Transverse colon (tissue), 4 donors: ENCODE data around the gene UGT1A5. TPM values are rescaled to one million over a fixed set of nuclear protein-coding genes. Genes with fewer than 3 reads are reported as not detected.
"Not testable (repeated sequence)": the region's sequence is repeated elsewhere in the genome, so short reads cannot be mapped to it uniquely, and the experiment has no call there.

Experiments
- DNase-seq: peaks from one replicate; pipeline ENCODE4 v3.0.0-alpha.2; 2019
- H3K27ac ChIP-seq, 4 donors: fragments of 200-600 bp; sonication (generic); 2 replicates each; pipeline ENCODE4 v1.5.1; 2016 to 2018; ENCODE audit warnings: inconsistent platforms in 4 of 4
- H3K27me3 ChIP-seq: fragments of 200-600 bp; sonication (generic); 2 replicates; pipeline ENCODE4 v1.5.1; 2017; ENCODE audit warnings: inconsistent platforms
- H3K36me3 ChIP-seq, 4 donors: fragments of 200-600 bp; sonication (generic); 2 replicates each; pipeline ENCODE4 v1.5.1; 2017 to 2019; ENCODE audit warnings: inconsistent platforms in 4 of 4
- H3K4me1 ChIP-seq, 4 donors: fragments of 200-600 bp; sonication (generic); 2 replicates each; pipeline ENCODE4 v1.5.1; 2017 to 2020; ENCODE audit warnings: inconsistent platforms in 4 of 4
- H3K4me3 ChIP-seq, 4 donors: fragments of 200-600 bp; sonication (generic); 1 replicate in 1 of 4; 2 replicates in 3 of 4; pipeline versions ENCODE4 v1.5.1 to v1.6.1; 2017 to 2019; ENCODE audit warnings: inconsistent platforms in 4 of 4
- H3K9me3 ChIP-seq, 2 donors: fragments of 200-600 bp; sonication (generic); 2 replicates each; pipeline ENCODE4 v1.5.1; 2017 to 2019; ENCODE audit warnings: inconsistent platforms in 2 of 2
- CTCF ChIP-seq, 5 experiments: fragments of 200-600 bp in 3 of 5; fragments of 450-650 bp in 2 of 5; sonication (generic) in 3 of 5; IDR thresholded peaks; 1 replicate in 2 of 5; 2 replicates in 3 of 5; pipeline ENCODE4 v1.5.1; 2016 to 2017; ENCODE audit warnings: antibody characterized with exemption in 5 of 5, inconsistent platforms in 3 of 5, mild to moderate bottlenecking in 2 of 5, moderate library complexity in 1 of 5
- EP300 ChIP-seq: sonication (generic); formaldehyde crosslinking; IDR thresholded peaks from one replicate; pipeline ENCODE4 v1.6.1; 2017; ENCODE audit warnings: antibody characterized with exemption, low read depth
- POLR2A ChIP-seq: fragments of 450-650 bp; IDR thresholded peaks from one replicate; pipeline ENCODE4 v1.6.1; 2016; ENCODE audit warnings: antibody characterized with exemption, mild to moderate bottlenecking, moderate library complexity
- POLR2AphosphoS5 ChIP-seq, 3 donors: sonication (generic); formaldehyde crosslinking; IDR thresholded peaks; one replicate each; pipeline ENCODE4 v1.6.1; 2016; ENCODE audit warnings: antibody characterized with exemption in 3 of 3
- WGBS, 2 donors: methylation state at CpG; one replicate each; pipeline ENCODE4 v1.1.5; 2018; ENCODE audit warnings: low coverage in 1 of 2; 5-methylcytosine and 5-hydroxymethylcytosine counted together
- in situ Hi-C, 4 donors: fragments of 200-750 bp; cut with MboI; loops; one replicate each; pipeline versions ENCODE4 v1.15.0 to v1.15.1; 2017; ENCODE audit warnings: low sequenced_read_pairs in 3 of 4, low pct_ligation_motif_present in 1 of 4, low pct_unique_long_range_greater_than_20kb in 1 of 4
- intact Hi-C: fragments of 100-400 bp; cut with DNase I; formaldehyde crosslinking; loops from one replicate; pipeline ENCODE4 v1.15.1; 2023; ENCODE audit warnings: low total_unique reads
- total RNA-seq, 4 donors: library from RNA; depleted of rRNA; stranded (reverse); fragments of >200 nt; gene quantifications; one replicate each; pipeline ENCODE4 v1.1.0, GENCODE V29; 2016

The UGT1A5 gene
- total RNA-seq, 4 donors from 2014 or later = 3.2 to 18.3 (median 7.9) TPM

GRCh38 chr2:233740870-233741269 is 28.2 kb downstream of the UGT1A5 start:
- Histone ChIP-seq H3K4me1 (peaks cover 0 to 4% (median 0%) of the 10 kb centered on the region in 4 donors), H3K36me3 (no peaks in the 10 kb centered on the region), H3K27ac (no peak overlapping the region), H3K9me3 (no peaks in the 10 kb centered on the region), H3K27me3 (no peaks in the 10 kb centered on the region), H3K4me3 (no peak overlapping the region)
- intact Hi-C loops = no loop called here
- TF ChIP-seq EP300 (no peak), POLR2AphosphoS5 (IDR thresholded peaks at IDR 0.05) (no peak), POLR2A (no peak), CTCF (IDR thresholded peaks at IDR 0.05) (no peak)
- in situ Hi-C loops = no loop called here
- DNase-seq = no peak
- 44 to 55% methylated on average over 1 to 2 of the region's 2 CpGs for WGBS, 2 donors

GRCh38 chr2:233743464-233744259 is 31.0 kb downstream of the UGT1A5 start:
- no peaks in the 10 kb centered on the region for H3K27me3 ChIP-seq
- no peaks in the 10 kb centered on the region for H3K36me3 ChIP-seq
- DNase-seq = no peak
- in situ Hi-C loops (no loop called here), intact Hi-C loops (no loop called here)
- no peaks in the 10 kb centered on the region for H3K4me1 ChIP-seq
- H3K4me3 ChIP-seq = no peak overlapping the region
- 93% methylated on average over 44 of the region's 46 CpGs; no CpG with 5 or more reads in 1 of the 2 donors for WGBS, 2 donors
- no peak for TF ChIP-seq CTCF (IDR thresholded peaks at IDR 0.05)
- no peak for TF ChIP-seq POLR2A
- TF ChIP-seq POLR2AphosphoS5 (IDR thresholded peaks at IDR 0.05) = no peak
- no peak for TF ChIP-seq EP300
- H3K9me3 ChIP-seq = no peaks in the 10 kb centered on the region
- no peak overlapping the region for H3K27ac ChIP-seq

- in situ Hi-C loops = no loop called here
- no peaks in the 10 kb centered on the region for H3K27me3 ChIP-seq
- H3K4me3 ChIP-seq = no peak overlapping the region
- H3K36me3 ChIP-seq = no peaks in the 10 kb centered on the region
- TF ChIP-seq POLR2A = no peak
- H3K27ac ChIP-seq = no peak overlapping the region
- H3K4me1 ChIP-seq = no peaks in the 10 kb centered on the region
- 55 to 59% methylated on average over 5 of the region's 5 CpGs for WGBS, 2 donors
- intact Hi-C loops = no loop called here
- no peak for DNase-seq
- peaks cover 0 to under 1% of the 10 kb centered on the region in 2 donors for H3K9me3 ChIP-seq
Measured at GRCh38 chr2:233745073-233745755, 32.5 kb downstream of the UGT1A5 start.

- H3K4me3 ChIP-seq, intact Hi-C loops, H3K27ac ChIP-seq, H3K4me1 ChIP-seq, H3K27me3 ChIP-seq, H3K9me3 ChIP-seq, in situ Hi-C loops, H3K36me3 ChIP-seq, DNase-seq: not testable (repeated sequence)
- 68% methylated on average over 2 of the region's 2 CpGs; no CpG with 5 or more reads in 1 of the 2 donors for WGBS, 2 donors
Measured at GRCh38 chr2:233745838-233746237, 33.1 kb downstream of the UGT1A5 start.

GRCh38 chr2:233746475-233747282 is 34.0 kb downstream of the UGT1A5 start:
- in situ Hi-C loops (no loop called here), intact Hi-C loops (no loop called here)
- no peaks in the 10 kb centered on the region for H3K27me3 ChIP-seq
- no peak for TF ChIP-seq POLR2AphosphoS5 (IDR thresholded peaks at IDR 0.05)
- TF ChIP-seq EP300 = no peak
- no peak for TF ChIP-seq CTCF (IDR thresholded peaks at IDR 0.05)
- no peak for TF ChIP-seq POLR2A
- no peaks in the 10 kb centered on the region for H3K4me1 ChIP-seq
- 85% methylated on average over 4 to 9 of the region's 10 CpGs for WGBS, 2 donors
- no peak for DNase-seq
- H3K9me3 ChIP-seq = peaks cover 3 to 5% of the 10 kb centered on the region in 2 donors
- H3K4me3 ChIP-seq = no peak overlapping the region
- no peaks in the 10 kb centered on the region for H3K36me3 ChIP-seq
- no peak overlapping the region for H3K27ac ChIP-seq
